ENCODE data around the gene SOX1. TPM values are rescaled to one million over a fixed set of nuclear protein-coding genes. Genes with fewer than 3 reads are reported as not detected.

Gene SOX1
- total and polyA plus RNA-seq, 2 of the 13 experiments (the other 11 are each of a cell fraction or from before 2014, with no cell fraction given) = not detected

- ATAC-seq = no peak
- no TSS peak for BruUV-seq (replicated peaks)
- peaks cover 5 to 49% of the 10 kb centered on the region in 2 experiments for H3K27me3 ChIP-seq (ENCODE audit: control insufficient read depth in 1 of 2, insufficient read depth in 2 of 2, low read length in 2 of 2)
- no peak overlapping the region for H3K4me2 ChIP-seq (ENCODE audit: low read depth, low read length)
- H3K4me3 ChIP-seq (replicated peaks in 1 of 3; ENCODE audit: insufficient read depth in 1 of 3, low read depth in 2 of 3, low read length in 3 of 3) = no peak overlapping the region
- intact Hi-C loops (cut with micrococcal nuclease; ENCODE audit: unreplicated experiment) (no loop called here), in situ Hi-C loops (cut with HindIII; ENCODE audit: extremely low pct_ligation_motif_present, low pct_unique_long_range_greater_than_20kb) (no loop called here)
- DNase-seq (ENCODE audit: low spot score) = no peak
- H3K4me1 ChIP-seq (ENCODE audit: insufficient read depth, low read length) = no peaks in the 10 kb centered on the region
- H3K27ac ChIP-seq (ENCODE audit: extremely low read length, insufficient read depth, low read length) = no peak overlapping the region
- H3K9me3 ChIP-seq (ENCODE audit: low read length) = no peaks in the 10 kb centered on the region
- no peaks in the 10 kb centered on the region for H3K79me2 ChIP-seq (ENCODE audit: insufficient read depth, low read length)
- no peaks in the 10 kb centered on the region for H4K20me1 ChIP-seq (ENCODE audit: insufficient read depth, low read length)
- TF ChIP-seq ZNF773 (CRISPR knock-in tag; IDR thresholded peaks at IDR 0.05; ENCODE audit: borderline replicate concordance) (no peak), TAF15 (IDR thresholded peaks at IDR 0.05; ENCODE audit: low read depth, low read length, poor library complexity, severe bottlenecking) (no peak), ONECUT2 (CRISPR knock-in tag; IDR thresholded peaks at IDR 0.05) (no peak), KDM4B (CRISPR knock-in tag; IDR thresholded peaks at IDR 0.05) (no peak), MED1 (CRISPR knock-in tag; IDR thresholded peaks at IDR 0.05) (no peak), REXO4 (CRISPR knock-in tag; IDR thresholded peaks at IDR 0.05; ENCODE audit: borderline replicate concordance) (no peak), TBX3 (IDR thresholded peaks at IDR 0.05; ENCODE audit: borderline replicate concordance) (no peak), ZFP37 (CRISPR knock-in tag; IDR thresholded peaks at IDR 0.05; ENCODE audit: borderline replicate concordance) (no peak), ZNF605 (CRISPR knock-in tag; IDR thresholded peaks at IDR 0.05) (no peak), NRL (CRISPR knock-in tag; IDR thresholded peaks at IDR 0.05; ENCODE audit: borderline replicate concordance) (no peak), ARHGAP35 (CRISPR knock-in tag; IDR thresholded peaks at IDR 0.05; ENCODE audit: borderline replicate concordance) (no peak)
- no peak overlapping the region for H2AFZ ChIP-seq (ENCODE audit: low read length)
- WGBS (ENCODE audit: low lambda C conversion rate) = 49% methylated on average over 28 of the region's 63 CpGs
- H3K36me3 ChIP-seq (replicated peaks in 1 of 2; ENCODE audit: control insufficient read depth in 1 of 2, insufficient read depth in 2 of 2, low read length in 2 of 2) = no peaks in the 10 kb centered on the region
- CTCF ChIA-PET (ENCODE audit: low intra/inter-chr PET ratio, low total read pairs) = no interaction called here
- POLR2A ChIA-PET = no interaction called here
- no peak for FAIRE-seq
- no peak overlapping the region for H3K9ac ChIP-seq (ENCODE audit: insufficient read depth, low read depth, low read length)
Measured at GRCh38 chr13:112053744-112054615, 13.0 kb upstream of the SOX1 start.
